Measurements from ENCODE around the gene TRIM44.
A peak's percentile ranks its signal among the peaks of the same experiment; 100 is the strongest.
"Not testable (repeated sequence)": the region's sequence is repeated elsewhere in the genome, so short reads cannot be mapped to it uniquely, and the experiment has no call there.

Gene TRIM44

DNA sequence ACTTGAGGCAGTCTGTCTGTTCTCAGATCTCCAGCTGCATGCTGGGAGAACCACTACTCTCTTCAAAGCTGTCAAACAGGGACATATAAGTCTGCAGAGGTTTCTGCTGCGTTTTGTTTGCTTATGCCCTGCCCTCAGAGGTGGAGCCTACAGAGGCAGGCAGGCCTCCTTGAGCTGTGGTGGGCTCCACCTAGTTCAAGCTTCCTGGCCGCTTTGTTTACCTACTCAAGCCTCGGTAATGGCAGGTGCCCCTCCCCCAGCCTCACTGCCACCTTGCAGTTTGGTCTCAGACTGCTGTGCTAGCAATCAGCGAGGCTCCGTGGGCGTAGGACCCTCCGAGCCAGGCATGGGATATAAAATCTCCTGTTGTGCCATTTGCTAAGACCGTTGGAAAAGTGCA, 97.4 kb downstream of the TRIM44 start:
- not testable (repeated sequence) for DNase-seq

DNA sequence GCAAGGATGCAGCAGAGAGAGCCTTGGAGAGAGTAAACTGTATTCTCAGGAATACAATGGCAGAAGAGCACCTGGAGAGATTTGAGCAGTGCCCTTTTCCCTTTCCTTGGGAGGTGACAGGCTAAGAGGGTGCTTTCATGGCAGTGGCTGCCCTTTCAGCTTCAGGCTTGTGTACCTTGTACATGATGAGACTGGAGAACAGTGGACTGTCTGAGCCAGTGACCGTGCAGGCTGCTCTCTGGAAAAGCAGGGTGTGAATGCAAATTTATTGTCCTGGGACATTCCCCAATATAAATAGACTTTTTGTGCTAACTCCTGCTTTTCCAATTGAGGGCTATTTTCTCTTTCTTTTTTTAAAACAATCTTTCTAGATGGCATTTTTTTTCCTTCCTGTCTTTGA, 99.3 kb downstream of the TRIM44 start:
- DNase-seq, result no peak

DNA sequence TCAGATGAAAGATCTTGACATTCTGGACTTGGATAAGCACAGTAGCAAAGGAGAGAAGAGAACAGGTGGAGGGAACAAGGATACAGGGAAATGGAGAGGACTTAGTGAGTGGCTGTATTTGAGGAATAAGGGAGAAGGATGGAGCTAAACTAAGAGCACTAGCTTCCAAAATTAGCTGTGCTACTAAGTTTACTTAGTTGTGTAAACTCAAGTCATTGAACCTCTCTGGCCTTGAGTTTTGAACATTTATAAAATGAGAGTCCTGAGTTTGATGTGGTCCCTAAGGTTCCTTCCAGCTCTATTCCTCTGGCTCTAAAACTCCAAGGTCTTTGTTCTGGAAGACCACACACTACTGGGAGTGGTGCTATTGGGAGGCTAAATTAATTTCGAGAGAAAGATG, 100.7 kb downstream of the TRIM44 start:
- no peak for DNase-seq

DNA sequence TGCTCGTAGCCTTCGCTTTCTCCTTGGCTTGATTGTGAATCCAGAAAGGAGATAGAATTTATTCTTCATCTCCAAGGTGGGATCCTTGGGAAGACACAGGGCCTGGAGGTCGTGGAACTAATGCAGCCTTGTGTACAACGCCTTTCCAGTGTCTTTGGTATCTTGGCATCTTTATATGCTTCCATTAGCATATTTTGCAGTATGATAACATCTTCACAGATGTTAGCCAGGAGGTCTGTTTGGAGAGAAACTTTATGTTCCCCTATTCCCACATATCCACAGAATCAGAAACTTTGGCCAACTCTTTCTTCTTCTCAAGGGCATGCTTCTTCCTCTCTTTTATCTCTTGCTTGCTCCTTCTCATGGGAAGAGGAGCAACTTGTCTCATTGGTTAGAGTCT, 101.2 kb downstream of the TRIM44 start:
- no peak for DNase-seq

DNA sequence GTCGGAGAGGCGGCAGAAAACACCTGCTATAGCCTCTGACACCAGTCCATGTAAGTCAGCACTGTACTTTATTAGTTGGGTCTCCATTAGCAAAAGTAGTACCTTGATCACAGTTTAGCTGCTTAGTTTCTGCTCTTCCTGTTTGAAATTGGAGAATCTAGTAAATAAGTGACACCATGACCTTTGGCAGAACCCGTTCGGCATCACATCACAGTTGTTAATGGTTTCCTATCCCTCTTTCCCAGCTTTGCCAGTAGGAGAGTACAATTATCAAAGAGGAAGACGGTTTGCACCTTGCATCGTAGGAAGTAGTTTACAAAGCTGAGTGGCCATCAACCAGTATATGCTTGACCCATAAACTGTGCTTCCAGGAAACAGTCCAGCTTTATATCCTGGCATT, 101.8 kb downstream of the TRIM44 start:
- no peak for DNase-seq

DNA sequence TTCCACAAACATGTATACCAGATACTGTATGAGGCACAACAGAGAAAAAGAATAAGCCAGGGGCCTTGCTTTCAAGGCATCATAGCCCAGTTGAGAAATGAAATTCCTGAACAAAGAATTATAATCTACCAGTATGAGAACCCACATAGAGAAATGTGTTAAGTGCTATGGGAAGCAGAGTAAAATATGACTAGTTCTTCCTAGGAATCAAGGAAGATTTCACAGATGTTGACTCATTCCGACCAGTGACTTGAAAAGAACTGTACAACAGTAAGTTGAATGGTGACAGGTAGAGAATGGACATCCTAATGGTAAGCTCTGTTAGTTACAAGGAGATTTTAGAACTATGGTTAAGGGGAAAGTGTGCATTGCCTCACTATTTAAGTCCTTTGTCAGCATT, 102.6 kb downstream of the TRIM44 start:
- DNase-seq, result no peak

DNA sequence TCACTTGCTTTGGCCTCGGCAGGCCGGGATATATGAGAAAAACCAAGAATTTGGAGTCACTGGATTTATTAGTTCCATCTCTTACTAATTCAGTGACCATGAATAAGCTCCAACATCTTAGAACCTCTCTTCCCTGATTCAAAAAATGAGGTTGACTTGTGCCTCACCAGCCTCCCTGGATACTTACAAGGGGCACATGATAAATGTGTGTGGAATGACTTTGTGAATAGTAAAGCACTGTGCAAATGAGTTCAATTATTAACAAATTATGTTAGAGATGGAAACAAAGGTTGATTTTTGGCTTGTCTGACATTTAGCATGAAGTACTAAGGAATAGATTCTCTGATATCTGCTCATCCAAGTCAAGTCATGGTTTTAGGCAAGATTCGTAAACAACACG, 104.1 kb downstream of the TRIM44 start:
- DNase-seq, result no peak

DNA sequence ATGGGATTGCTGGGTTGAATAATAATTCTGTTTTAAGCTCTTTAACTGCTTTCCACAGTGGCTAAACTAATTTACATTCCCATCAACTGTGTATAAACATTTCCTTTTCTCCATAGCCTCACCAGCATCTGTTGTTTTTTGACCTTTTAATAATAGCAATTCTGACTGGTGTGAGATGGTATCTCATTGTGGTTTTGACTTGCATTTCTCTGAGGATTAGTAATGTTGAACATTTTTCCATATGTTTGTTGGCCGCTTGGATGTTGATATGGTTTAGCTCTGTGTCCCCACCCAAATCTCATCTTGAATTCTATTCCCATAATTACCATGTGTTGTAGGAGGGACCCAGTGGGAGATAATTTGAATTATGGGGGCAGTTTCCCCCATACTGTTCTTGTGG, 107.8 kb downstream of the TRIM44 start:
- peak; percentile 91 for DNase-seq

DNA sequence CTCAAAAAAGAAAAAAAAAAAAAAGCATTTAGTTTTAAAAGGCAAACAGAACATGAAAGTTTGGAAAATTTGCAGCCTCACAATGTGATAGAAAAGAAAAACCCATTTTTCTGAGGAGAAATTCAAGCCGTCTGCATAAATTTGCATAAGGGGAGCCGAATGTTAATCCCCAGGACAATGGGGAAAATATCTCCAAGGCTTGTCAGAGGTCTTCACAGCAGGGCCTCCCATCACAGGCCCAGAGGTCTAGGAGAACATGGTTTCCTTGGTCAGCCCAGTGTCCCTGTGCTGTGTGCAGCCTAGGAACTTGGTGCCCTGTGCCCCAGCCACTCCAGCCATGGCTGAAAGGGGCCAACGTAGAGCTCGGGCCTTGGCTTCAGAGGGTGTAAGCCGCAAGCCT, 109.1 kb downstream of the TRIM44 start:
- no peak for DNase-seq

DNA sequence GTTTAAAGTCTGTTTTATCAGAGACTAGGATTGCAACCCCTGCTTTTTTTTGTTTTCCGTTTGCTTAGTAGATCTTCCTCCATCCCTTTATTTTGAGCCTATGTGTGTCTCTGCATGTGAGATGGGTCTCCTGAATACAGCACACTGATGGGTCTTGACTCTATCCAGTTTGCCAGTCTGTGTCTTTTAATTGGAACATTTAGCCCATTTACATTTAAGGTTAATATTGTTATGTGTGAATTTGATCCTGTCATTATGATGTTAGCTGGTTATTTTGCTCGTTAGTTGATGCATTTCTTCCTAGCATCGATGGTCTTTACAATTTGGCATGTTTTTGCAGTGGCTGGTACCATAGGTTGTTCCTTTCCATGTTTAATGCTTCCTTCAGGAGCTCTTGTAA, 114.7 kb downstream of the TRIM44 start:
- DNase-seq, result not testable (repeated sequence)

DNA sequence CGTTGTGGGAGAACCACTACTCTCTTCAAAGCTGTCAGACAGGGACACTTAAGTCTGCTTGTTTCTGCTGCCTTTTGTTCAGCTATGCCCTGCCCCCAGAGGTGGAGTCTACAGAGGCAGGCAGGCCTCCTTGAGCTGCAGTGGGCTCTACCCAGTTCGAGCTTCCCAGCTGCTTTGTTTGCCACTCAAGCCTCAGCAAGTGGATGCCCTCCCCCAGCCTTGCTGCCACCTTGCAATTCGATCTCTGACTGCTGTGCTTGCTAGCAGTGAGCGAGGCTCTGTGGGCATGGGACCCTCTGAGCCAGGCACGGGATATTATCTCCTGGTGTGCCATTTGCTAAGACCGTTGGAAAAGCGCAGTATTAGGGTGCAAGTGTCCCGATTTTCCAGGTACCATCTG, 116.4 kb downstream of the TRIM44 start:
- not testable (repeated sequence) for DNase-seq

DNA sequence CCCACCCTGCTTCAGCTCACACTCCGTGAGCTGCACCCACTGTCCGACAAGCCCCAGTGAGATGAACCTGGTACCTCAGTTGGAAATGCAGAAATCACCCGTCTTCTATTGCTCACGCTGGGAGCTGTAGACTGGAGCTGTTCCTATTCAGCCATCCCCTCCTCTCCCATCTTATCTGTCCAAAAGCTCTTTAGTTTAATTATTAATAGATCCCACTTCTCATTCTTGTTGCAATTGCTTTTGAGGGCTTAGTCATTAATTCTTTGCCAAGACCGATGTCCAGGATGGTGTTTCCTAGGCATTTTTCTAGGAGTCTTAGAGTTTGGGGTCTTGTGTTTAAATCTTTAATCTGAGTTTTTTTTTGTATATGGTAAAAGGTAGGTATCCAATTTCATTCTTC, 116.8 kb downstream of the TRIM44 start:
- DNase-seq, result no peak

DNA sequence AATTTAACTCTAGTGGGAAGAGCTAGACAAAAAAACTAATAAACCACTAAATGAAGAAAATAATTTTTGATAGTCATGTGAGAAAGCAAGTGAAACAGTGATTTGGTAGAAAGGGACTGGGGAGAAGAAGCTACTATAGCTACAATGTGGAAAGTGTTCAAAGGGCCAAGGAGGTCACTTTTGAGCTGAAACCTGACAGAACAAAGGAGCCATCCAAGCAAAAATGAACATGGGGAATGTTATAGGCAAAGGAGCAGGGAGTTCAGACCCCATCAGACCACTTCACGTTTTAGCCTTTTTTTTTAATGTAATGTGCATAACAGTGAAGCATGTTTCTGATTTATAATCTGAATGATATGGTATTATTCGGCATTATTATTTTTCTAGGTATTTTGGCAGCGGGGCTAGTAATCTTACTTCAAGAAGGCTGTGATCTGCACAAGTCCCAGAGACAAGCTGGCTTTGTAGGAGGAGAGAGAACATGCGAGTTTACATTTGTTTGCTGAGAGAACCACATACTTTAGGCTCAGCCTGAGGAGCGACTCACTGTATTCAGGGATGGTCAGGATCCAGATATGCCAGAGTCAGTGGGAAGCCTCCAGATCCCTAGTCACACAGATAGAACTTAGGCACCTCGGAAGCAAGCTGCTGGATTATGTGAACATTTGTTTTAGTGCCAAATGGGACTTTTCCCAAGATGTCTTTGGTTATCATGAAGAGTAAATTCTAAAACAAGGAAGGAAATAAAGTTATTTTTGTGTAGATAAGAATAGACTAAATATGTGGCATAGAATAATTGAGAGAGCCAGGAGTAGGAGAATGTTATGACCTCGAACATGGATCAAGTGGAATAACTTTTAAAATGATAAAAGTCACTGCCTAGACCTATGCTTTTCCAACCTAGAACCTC, 118.6 kb downstream of the TRIM44 start:
- peak; percentile 89 for DNase-seq

DNA sequence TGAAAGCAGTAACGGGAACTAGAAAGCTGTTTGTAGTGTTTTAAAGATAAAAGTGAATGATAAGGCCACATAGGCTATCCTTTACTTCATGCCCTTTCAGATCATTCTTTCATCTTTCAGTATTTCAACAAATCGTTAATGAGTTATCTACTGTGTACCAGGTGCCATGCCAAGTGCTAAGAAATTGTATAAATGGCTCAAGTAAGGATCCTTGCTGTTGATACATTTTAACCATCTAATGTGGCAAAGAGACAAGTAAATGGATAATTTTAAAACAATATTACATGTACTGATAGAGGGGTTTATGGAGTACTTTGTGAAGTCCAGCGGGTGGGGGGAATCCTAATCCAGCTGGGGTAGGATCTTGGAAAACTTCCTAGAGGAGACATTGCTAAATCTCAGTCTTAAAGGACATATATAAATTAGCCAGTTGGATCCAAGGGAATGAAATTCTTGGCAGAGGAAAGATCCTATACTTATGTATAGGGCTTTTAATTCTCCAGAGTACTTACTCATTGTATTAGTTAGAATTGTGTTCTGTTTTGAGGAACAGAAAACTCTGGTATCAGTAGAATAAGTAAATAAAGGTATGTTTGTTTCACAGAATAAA, 119.4 kb downstream of the TRIM44 start:
- DNase-seq, result no peak

DNA sequence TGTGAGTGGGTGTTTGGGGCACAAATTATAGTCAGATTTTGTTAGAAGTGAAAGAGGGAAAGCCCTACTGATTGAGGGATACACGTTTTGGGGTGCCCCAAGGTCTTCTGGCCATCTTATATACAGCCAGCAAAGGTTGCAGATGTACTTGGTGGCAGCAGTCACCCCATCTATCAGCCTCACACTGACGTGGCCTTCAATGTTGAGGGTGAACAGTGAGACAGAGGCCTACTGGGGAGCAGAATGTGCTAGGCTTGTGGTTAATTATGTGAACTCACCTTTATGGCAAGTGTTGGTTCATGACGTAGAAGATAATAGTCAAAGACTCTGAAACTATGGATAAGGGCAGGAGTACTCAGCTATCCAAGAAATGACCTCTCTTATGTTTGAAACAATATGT, 121.2 kb downstream of the TRIM44 start:
- DNase-seq, result no peak

DNA sequence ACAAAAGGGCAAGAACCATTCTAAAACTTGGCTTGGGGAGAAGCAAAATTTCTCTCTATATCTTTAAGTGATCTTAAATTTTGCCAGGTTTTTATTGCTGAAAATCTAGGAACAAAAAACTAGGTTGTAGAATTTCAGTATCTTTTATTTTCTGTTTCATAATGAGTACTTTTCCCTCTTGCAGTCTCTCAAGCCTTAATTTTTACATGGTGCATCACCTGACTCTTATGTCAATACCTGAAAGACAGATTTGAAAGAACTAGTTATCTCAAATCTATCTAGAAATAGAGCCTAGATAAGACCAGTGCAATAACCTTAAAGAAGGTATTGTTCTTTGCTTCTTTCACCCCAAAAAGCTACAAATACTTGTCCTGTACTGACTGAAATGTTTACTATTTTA, 122.1 kb downstream of the TRIM44 start:
- DNase-seq, result no peak

DNA sequence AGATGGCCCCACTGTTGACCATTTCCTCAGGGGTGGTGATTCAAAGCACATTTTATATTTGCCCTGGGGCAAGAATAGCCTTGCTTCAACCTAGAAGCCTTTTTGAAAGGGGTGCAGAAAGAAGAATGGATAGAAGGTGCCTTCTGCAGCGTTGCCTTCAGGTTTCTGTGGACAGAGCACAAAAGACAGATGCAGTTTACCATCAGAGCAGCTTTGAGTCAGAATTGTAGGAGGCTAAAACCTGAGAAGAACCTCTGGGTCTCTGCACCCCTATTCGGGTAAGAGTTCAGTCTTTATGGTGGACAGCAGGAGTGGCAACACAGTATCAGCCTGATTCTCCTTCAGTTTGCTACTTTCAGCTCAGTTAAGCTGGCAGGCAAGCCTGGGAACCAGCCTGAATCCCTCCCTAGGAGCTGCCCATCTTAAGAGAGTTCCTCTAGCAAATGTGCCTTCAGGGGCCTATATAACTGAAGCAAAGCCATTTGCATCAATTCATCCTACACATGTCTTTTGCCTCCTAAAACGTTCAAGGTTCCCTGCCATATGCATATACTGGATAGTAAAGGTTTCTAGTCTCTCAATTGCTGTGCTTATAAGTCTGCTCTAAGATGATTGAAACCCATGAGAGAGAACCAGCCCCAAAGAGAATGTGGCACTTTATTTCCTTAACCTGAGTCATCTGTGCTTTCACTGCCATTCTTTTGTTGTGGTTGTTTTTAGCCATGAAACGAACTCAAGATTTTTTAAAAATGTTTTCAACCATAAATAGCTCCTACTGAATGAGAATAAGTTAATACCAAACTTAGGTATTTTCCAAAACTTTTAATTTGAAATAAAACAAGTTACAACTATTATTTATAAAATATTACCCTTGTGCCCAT, 123.0 kb downstream of the TRIM44 start:
- DNase-seq, result peak; percentile 51

DNA sequence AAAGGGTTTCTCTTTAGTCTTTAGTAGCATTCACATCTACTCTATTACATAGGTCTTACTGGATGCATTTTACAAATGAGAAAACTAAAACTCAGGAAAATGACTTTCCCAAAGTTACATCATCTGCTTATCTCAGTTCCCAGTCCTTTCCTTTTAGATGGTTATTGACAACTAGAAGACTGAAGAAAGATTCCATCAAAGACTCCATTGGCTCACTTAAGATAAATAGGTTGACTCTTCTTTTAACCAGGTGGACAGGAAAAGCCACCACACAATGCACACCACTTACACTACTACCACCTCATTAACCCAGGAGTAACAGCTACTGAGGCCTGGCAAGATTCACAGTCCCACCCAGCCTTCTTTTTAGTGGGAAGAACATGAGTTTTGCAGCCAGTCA, 123.6 kb downstream of the TRIM44 start:
- peak; percentile 41 for DNase-seq

DNA sequence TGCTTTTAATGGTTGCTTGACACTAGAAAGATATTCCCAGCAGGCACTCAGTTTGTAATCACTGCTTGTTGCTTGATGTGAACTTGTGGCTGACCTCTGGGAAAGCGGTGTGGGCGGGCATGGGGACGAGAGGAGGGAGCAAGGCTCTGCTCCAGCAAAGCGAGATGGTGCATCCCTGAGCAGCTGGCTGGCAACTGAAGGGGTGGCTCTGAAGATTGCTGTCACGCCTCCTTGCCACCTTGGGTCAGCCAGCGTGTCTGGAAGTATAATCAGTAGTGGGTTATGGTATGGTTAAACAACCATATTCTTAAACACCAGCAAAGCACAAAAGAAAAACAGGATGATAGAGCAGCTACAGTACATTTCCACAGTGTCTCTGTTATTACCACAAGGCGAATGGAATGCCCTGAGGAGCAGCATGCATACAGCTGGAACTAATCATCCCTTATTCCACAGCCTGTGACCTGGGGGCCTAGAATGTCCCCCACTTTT, 124.5 kb downstream of the TRIM44 start:
- DNase-seq, result peak; percentile 75

DNA sequence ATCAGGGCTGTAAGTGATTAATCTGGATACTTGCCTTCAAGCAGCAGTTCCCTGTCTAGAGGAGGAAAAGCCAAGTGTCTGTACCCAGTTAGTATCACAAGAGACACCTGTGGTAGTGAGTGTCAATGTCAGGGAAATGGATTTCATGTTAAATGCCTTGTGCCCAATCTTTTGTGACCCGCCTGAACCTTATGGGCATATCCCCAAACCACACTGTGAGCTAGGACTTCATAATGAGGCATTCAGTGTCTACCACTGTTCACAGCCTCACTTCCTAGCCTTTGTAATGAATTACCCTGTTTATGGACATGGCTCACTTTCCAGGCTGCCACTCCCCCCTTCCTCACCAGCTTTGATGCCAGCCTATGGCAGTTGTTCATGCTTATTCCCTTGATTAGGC, 125.1 kb downstream of the TRIM44 start:
- no peak for DNase-seq

DNA sequence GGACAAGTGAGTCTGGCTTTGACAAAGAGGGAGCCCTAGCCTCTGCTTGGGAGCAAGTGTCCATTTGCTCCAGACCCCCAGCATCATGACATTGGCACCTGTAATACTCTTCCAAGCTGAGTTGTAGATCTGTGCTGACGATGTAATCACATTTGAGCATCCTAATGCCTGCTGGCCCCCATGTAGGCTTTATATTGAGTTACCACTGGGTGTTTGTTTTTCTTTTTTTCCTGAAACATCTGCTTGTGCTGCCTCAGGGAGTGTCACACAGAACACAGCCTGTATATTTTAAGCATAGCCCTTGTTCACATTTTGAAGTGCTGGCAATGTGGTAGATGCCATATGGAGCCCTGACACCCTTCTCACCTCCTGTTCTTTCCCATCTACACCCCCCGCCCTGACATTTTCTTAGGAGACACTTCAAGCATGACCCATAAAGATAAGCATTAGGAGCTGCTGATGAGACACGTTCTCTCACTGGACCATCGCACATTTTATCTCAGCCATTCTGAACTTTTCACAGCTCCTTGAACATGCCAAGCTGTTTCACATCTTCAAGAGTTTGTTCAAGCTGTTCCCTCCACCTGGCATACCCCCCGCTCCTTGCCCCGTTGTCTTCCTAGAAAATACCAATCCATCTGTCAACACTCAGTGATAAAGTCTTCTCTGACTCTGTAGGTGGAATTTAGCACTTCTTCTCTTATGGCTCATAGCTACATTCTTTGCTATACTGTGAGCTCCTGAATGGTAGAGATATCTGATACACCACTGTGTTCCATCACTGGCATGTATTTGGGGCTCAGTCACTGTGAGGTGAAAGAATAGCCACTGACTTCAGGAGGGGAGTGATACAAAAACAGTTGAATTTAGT, 128.7 kb downstream of the TRIM44 start:
- peak; percentile 25 for DNase-seq
